GM21723 (cell line): ENCODE results near the gene RPL37A.
A peak's percentile ranks its signal among the peaks of the same experiment; 100 is the strongest.

Experiments
- ATAC-seq: cut with Tn5 transposase; IDR thresholded peaks from one replicate; pipeline ENCODE4 v1.9.1; 2021; ENCODE audit warnings: mild to moderate bottlenecking, moderate library complexity; ENCODE audit not compliant: unreplicated experiment

RPL37A gene

DNA sequence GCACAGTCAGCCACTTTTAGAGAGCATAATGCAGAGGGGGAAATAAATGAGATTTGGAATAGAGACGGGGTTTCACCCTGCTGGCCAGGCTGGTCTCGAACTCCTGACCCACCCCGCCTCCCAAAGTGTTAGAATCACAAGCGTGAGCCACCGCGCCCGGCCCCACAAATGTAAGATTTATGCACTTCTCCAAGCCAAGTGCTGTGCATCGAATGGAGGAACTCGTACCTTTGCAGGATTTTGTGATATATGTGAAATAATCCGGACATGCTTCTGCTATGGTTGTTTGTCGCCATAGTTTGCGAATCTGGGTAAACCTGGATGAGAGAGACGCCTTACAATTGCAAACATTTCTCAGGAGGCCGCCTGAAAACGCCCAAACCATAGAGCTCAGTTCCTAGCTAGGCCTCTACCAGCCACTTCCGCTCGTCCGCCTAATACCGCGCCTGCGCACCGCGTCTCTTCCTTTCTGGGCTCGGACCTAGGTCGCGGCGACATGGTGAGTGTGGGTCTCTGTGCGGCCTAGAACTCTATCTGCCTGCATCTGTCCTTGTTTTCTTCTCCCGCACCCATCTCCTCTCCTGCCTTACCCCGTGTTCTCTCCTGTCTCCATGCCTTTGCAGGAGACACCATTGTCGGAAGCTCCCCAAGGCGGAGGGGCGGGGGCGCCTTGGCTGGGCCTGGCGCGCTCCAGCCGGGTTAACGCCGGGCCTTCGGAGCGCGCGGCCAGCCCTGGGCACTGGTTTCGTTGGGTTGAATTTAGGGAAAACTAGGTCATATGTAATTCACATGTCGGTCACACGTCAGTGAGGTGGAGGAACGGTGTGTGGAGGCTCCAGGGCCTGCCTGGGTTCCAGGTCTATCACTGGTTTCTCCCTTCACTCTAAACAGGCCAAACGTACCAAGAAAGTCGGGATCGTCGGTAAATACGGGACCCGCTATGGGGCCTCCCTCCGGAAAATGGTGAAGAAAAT lies at the start of gene RPL37A:
RPL37A (plus strand) TSS at position 466 of the 974 bp plus-strand sequence; CDS start at position 497, 31 bp downstream.
- peak; percentile 91 for ATAC-seq

DNA sequence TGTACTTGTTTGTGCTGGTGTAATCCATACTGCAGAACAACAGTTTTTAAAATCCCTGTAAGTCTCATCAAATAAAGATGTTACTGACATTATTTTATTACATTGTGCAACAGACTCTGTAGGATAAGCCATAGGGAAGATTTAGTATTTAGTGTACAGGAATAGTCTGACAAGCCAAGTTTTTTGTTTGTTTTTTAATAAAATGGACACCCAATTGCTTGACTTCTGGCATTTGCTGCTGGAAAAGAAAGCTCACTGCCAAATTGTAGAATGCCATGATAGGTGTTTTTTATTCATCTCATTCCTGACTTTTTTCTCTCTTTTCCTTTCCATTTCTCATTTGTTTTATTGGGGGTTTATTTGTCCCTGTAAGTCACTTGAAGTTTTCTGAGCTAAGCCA lies 48.3 kb upstream of the RPL37A start:
- no peak for ATAC-seq

DNA sequence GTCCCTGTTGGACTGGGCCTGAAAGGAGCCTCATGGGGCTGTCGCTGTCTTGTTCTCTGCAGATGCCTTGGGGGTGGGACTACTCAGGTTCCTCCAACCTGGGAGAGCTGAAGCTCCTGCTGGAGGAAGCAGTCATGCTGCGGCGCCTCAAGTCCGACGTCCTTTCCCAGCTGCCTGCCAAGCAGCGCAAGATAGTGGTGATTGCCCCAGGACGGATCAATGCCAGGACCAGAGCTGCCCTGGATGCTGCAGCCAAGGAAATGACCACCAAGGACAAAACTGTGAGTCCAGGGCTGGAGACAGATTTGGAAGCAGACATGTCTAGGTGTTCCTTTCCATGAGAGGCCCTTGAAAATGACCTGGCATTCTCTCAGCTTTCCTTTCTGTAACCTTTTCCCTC lies 47.9 kb upstream of the RPL37A start:
- ATAC-seq: no peak

DNA sequence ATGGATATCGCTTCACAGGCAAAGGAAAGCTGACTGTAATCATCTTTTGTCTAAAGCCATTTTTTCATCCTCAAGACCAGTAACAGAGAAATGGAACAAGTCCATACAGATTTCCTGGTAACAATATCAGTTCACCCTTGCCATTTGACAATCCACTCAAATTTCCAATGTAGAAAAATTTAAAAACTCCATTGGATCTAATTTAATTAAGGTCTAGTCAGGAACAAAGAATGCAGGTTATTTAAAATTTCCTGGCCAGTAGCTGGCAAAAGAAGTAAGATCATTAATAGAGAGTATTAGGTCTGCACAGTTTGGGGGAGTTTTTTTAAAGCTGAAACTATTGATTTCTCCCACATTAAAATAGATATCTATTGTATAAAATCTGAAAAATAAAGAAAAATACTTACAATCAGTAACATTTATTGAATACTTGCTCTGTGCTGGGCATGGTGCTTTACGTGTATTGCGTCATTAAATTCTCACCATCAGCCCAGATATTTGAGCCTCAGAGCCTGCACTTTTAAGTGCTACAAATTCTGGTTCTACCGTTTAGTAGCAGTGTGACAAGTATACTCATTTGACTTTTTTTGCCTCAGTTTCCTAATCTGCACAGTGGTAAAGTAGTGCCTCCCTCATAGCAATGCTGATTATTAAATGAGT lies 44.6 kb upstream of the RPL37A start:
- ATAC-seq: no peak

DNA sequence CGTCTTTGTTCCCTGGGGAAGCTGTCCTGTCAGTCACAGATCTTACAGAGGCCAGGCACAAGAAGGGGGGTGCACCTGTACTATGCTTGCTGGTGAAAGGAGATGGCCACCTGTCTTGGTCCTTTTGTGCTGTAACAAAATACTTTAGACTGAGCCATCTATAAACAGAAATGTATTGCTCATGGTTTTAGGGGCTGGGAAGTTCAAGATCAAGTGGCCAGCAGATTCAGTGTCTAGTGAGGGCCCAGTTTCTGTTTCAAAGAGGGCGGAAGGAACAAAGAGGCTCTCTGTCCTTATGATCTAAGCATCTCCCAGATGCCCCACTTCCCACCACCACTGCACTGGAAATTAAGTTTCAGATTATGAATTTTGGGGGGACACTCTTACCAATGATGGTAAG lies 35.5 kb upstream of the RPL37A start:
- no peak for ATAC-seq

GRCh38 chr2:216464104-216464720 lies 34.4 kb upstream of the RPL37A start:
- ATAC-seq: no peak

- ATAC-seq: no peak
Observed at GRCh38 chr2:216465579-216466195, 33.0 kb upstream of the RPL37A start.

DNA sequence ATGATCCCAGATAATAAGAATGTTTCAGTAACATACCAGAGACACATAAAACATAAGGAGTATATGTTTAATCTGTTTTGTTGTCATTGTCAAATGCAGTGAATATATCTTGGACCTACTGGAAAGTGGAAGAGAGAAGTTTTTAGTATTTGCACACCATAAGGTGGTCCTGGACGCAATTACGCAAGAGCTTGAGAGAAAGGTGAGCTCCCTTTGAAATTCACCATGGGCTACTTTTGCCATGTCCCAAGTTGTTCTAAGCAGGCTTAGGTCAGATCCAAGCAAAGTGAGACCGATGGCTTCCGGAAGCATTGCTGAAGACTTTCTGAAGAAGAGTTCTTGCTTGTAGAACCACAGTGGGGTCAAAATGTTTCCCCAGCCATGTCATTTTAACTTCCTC lies 30.8 kb upstream of the RPL37A start:
- ATAC-seq: no peak

- no peak for ATAC-seq
Observed at GRCh38 chr2:216469661-216470060, 29.0 kb upstream of the RPL37A start.

DNA sequence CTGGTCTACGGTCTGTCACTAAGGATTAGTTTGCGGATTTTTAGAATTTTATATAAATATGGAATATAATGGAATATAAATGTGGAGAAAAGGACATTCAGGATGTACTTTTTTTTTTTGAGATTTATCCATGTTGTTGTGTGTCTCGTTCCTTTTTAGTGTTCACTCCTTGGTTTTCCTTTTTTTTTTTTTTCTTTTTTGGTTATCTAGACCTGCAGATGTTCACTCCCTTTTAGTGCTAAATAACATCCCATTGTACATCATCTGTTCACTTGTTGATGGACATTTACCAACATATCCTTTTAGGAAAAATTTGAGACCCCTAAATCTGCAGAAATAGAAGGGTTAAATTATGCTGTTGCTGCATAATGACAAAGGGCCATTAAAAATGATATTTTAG lies 25.5 kb upstream of the RPL37A start:
- ATAC-seq: no peak

- peak; percentile 74 for ATAC-seq
Observed at GRCh38 chr2:216474925-216475670, 23.5 kb upstream of the RPL37A start.

DNA sequence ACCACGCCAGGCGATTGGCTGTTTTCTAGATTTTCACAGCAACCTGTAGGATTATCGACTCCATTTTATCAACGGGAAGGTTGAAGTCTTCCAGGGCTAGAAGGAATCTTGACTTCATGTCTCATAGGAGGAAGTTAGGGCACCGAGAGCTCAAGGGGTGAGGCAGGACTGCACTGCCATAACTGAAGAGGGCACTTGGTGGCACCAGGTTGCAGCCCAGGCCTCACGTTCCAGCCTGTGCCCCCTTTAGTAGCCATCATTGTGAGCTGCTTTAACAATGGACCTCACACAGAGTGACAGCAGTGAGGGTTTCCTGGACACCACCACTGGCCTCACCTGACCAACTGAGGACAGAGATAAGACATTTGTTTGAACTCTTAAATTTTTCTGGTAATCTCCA lies 22.9 kb upstream of the RPL37A start:
- no peak for ATAC-seq

DNA sequence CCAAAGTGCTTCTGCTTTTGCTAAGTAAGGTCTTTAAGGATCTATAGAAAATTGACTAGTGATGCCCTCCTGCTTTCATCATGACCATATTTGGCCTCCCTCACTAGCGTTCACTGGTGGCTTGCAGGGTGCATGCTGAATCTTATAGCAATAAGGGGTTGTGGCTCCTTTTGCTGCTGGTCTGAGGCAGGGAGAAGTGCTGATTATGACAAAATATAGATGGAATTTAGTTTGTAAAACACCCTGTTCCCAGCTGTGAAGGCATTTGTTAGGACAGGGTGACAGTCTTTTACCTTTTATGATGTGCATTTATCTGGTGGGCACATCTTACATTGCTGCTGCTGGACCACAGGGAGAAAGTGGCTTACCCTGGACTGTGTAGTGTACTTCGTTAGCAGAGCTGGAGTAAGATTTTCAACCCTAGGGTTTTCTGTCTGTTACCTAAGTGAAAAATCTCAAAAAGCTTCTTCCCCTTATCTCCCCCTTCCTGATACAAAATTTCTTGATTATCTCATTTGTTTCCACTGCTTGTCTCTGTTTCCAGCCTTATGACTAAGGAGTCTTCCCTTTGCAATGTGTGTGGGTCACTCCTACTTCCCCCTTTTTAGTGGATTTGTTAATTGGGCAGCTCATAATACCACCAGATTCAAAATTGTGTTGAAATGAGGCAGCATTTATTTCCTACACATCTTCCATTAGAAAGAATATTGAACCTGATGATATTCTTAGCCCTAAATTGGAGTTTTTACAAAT lies 21.2 kb upstream of the RPL37A start:
- ATAC-seq: no peak

- ATAC-seq: no peak
Observed at GRCh38 chr2:216478151-216478550, 20.5 kb upstream of the RPL37A start.

GRCh38 chr2:216478791-216479190 lies 19.9 kb upstream of the RPL37A start:
- no peak for ATAC-seq

GRCh38 chr2:216480221-216480620 lies 18.4 kb upstream of the RPL37A start:
- ATAC-seq: no peak

GRCh38 chr2:216482640-216483039 lies 16.0 kb upstream of the RPL37A start:
- no peak for ATAC-seq

DNA sequence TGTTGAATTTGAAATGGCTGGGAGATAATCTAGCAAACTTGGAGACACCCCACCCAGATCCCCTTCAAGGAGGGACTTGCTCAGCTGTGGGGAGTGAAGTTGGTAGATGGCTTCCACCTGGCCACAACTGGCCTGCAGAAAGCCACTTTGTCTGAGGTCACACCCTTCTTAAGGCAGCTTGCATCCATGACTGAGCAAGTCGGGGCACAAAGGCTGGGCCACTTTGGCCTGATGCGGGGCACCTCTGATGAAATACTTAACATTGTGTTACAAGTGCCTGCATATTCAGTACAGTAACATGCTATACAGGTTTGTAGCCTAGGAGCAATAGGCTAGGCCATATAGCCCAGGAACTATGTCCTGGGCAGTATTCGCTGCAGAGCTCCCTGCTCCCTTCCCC lies 13.4 kb upstream of the RPL37A start:
- ATAC-seq: no peak

DNA sequence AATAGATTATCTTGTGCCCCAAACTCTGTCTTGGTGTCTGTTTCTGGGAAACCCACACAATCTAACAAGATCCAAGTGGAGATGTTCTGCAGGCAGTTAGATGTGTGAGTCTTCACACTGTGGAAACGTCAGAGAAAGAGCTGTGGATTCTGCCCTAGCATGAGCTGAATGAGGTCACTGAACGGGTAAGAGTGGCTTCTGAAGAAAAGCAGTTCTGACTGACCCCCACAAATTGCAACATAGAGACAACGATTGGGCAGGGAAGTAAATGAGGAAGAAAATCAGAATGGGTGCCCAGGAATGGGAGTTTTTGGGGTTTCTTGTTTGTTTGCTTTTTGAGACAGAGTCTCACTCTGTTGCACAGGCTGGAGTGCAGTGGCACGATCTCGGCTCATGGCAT lies 12.9 kb upstream of the RPL37A start:
- no peak for ATAC-seq

- no peak for ATAC-seq
Observed at GRCh38 chr2:216486271-216486670, 12.4 kb upstream of the RPL37A start.
